ENCODE data around the gene C2orf78. TPM values are rescaled to one million over a fixed set of nuclear protein-coding genes. Genes with fewer than 3 reads are reported as not detected.

C2orf78 gene
- polyA plus RNA-seq, 1 of the 3 experiments (the other 2 are of a cell fraction) = 0.02 TPM

DNA sequence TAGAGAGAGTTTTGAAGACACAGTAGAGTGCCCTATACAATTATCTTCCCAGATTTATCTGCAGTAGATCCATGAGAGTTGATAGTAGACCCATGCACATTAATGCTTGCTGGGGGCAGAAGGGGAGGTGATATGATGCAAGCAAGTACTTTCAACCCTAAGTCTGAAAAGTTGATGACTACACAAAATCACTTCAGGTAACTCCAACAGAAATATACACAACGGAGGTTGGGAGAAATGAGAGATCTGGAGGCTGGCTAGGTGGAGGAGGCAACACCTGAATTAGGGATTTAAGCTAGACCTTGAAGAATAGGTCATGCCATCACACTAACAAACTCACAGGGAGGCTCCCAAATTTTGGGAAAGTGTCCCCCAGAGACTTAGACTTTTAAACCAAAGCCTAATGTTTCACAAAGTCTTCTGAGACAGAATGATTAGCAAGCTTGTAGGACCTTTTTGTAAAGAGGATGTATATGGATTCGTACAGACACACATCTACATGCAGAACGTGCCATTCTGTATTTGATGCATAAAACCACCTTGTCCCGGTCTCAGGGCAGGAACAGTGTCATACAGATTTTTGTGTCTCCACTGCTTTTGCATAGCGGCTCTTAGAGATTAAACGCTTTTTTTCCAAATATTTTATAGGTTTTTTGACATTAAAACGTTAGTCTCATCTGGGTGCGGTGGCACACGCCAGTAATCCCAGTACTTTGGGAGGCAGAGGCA, 43.8 kb downstream of the C2orf78 start:
- Histone ChIP-seq H3K9ac (no peak overlapping the region), H3K9me2 (no peaks in the 10 kb centered on the region), H3K27me3 (ENCODE audit: insufficient read depth) (no peaks in the 10 kb centered on the region), H3F3A (replicated peaks; ENCODE audit: insufficient read depth) (peaks cover 29% of the 10 kb centered on the region), H2AFZ (ENCODE audit: low read depth) (peak overlapping the region; percentile 98; the same call in 1 of the 2 replicates), H3K4me2 (peak overlapping the region; percentile 92), H3K9me3 (no peaks in the 10 kb centered on the region), H3K27ac (ENCODE audit: low read depth in 2 of 2, low read length in 1 of 2) (no peak overlapping the region), H3K79me2 (ENCODE audit: insufficient read depth) (peaks cover 31% of the 10 kb centered on the region), H3K4me3 (ENCODE audit: low read depth in 2 of 2, low read length in 1 of 2) (peak overlapping the region; percentile 86 to 96; a peak in 3 of 4 replicates), H4K20me1 (ENCODE audit: insufficient read depth) (no peaks in the 10 kb centered on the region), H3K4me1 (ENCODE audit: control insufficient read depth in 1 of 2, insufficient read depth in 2 of 2, low read depth in 1 of 2, low read length in 1 of 2) (peaks cover 13 to 14% of the 10 kb centered on the region in 2 experiments; a peak in 3 of 4 replicates), H3K36me3 (replicated peaks in 1 of 2; ENCODE audit: control insufficient read depth in 1 of 2, insufficient read depth in 2 of 2, low read length in 1 of 2) (peaks cover 6 to 16% of the 10 kb centered on the region in 2 experiments)
- TF ChIP-seq RXRA (IDR thresholded peaks at IDR 0.05; ENCODE audit: borderline replicate concordance, low read depth) (no peak), POLR2AphosphoS5 (IDR thresholded peaks at IDR 0.05; ENCODE audit: low read depth, low read length) (no peak), GABPA (IDR thresholded peaks at IDR 0.05; ENCODE audit: low read depth) (no peak), NRF1 (IDR thresholded peaks at IDR 0.05; ENCODE audit: low read depth, low read length) (no peak), EP300 (IDR thresholded peaks at IDR 0.05; ENCODE audit: borderline replicate concordance in 1 of 2, low read depth in 1 of 2, low read length in 1 of 2) (no peak), TCF12 (IDR thresholded peaks at IDR 0.05) (no peak), ELF1 (IDR thresholded peaks at IDR 0.05) (no peak), MEF2A (IDR thresholded peaks at IDR 0.05; ENCODE audit: borderline replicate concordance, low read depth) (no peak), GATA2 (CRISPR knock-in tag; IDR thresholded peaks at IDR 0.05) (no peak), EZH2phosphoT487 (IDR thresholded peaks at IDR 0.05; ENCODE audit: borderline replicate concordance, low read depth) (no peak), JUND (IDR thresholded peaks at IDR 0.05) (no peak), FOXM1 (IDR thresholded peaks at IDR 0.05; ENCODE audit: low read depth) (no peak)
- TF ChIP-seq, protein P1, sequence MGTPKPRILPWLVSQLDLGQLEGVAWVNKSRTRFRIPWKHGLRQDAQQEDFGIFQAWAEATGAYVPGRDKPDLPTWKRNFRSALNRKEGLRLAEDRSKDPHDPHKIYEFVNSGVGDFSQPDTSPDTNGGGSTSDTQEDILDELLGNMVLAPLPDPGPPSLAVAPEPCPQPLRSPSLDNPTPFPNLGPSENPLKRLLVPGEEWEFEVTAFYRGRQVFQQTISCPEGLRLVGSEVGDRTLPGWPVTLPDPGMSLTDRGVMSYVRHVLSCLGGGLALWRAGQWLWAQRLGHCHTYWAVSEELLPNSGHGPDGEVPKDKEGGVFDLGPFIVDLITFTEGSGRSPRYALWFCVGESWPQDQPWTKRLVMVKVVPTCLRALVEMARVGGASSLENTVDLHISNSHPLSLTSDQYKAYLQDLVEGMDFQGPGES (IDR thresholded peaks at IDR 0.05; ENCODE audit: low read depth, low read length) = no peak
- TF ChIP-seq, protein P2, sequence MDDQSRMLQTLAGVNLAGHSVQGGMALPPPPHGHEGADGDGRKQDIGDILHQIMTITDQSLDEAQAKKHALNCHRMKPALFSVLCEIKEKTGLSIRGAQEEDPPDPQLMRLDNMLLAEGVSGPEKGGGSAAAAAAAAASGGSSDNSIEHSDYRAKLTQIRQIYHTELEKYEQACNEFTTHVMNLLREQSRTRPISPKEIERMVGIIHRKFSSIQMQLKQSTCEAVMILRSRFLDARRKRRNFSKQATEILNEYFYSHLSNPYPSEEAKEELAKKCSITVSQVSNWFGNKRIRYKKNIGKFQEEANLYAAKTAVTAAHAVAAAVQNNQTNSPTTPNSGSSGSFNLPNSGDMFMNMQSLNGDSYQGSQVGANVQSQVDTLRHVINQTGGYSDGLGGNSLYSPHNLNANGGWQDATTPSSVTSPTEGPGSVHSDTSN (IDR thresholded peaks at IDR 0.05) = no peak
- no peak for DNase-seq
- ChIA-PET CTCF (interaction anchor here (0.6 to 9.4 kb wide), 11 partner anchors 12 to 507 kb away, joined by 3 to 155 read pairs (median 5); partner anchors contain the start of gene BOLA3), POLR2A (interaction anchor here (0.8 to 1.3 kb wide), 9 partner anchors 91 to 507 kb away, joined by 3 to 9 read pairs (median 4); partner anchors contain the start of genes BOLA3, MOB1A, MTHFD2 and TPRKB)
- 70% methylated on average over 9 of the region's 9 CpGs for WGBS (ENCODE audit: low lambda C conversion rate)

DNA sequence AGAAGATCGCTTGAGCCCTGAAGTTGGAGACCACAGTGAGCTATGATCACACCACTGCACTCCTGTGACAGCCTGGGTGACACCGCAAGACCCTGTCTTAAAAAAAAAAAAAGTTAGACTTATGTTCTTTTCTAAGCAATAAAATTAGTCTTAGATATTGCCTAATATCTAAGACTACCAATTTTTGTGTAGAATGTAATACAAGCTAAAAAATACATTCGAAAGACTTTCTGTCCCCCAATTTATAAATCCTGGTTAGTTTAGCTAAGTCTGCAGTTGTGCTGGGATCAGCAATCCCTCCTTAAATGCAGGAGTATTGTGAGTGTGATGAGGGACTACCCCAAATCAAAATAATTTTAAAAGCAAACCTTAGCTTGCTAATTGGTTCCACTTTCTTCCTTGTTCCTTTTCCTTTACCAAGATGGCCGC, 44.4 kb downstream of the C2orf78 start:
- CTCF ChIA-PET = interaction anchor here (0.7 to 9.4 kb wide), 7 partner anchors 252 to 507 kb away, joined by 3 to 155 read pairs (median 5); partner anchors contain the start of gene BOLA3
- Histone ChIP-seq H3K27me3 (ENCODE audit: insufficient read depth) (no peaks in the 10 kb centered on the region), H3K9me2 (no peaks in the 10 kb centered on the region), H4K20me1 (ENCODE audit: insufficient read depth) (no peaks in the 10 kb centered on the region), H3K9ac (peak overlapping the region; percentile 77; the same call in 1 of the 2 replicates), H2AFZ (ENCODE audit: low read depth) (peak overlapping the region; percentile 98), H3K36me3 (replicated peaks in 1 of 2; ENCODE audit: control insufficient read depth in 1 of 2, insufficient read depth in 2 of 2, low read length in 1 of 2) (peaks cover 12 to 22% of the 10 kb centered on the region in 2 experiments), H3K27ac (ENCODE audit: low read depth in 2 of 2, low read length in 1 of 2) (peak overlapping the region; percentile 17 to 88; a peak in 1 of 4 replicates), H3K4me1 (ENCODE audit: control insufficient read depth in 1 of 2, insufficient read depth in 2 of 2, low read depth in 1 of 2, low read length in 1 of 2) (peaks cover 14 to 19% of the 10 kb centered on the region in 2 experiments; a peak in 3 of 4 replicates), H3K4me3 (ENCODE audit: low read depth in 2 of 2, low read length in 1 of 2) (peak overlapping the region; percentile 86 to 96), H3K79me2 (ENCODE audit: insufficient read depth) (peaks cover 36% of the 10 kb centered on the region), H3K9me3 (no peaks in the 10 kb centered on the region), H3F3A (replicated peaks; ENCODE audit: insufficient read depth) (peaks cover 29% of the 10 kb centered on the region), H3K4me2 (peak overlapping the region; percentile 92)
- DNase-seq = no peak
- WGBS (ENCODE audit: low lambda C conversion rate) = 61% methylated on average over 4 of the region's 4 CpGs
- POLR2A ChIA-PET = interaction anchor here (0.8 to 1.3 kb wide), 9 partner anchors 91 to 507 kb away, joined by 3 to 9 read pairs (median 4); partner anchors contain the start of genes BOLA3, MOB1A, MTHFD2 and TPRKB
- TF ChIP-seq RFX5 (IDR thresholded peaks at IDR 0.05; ENCODE audit: low read length) (0 out of 2 replicates have a peak, but pooled peaks have one; percentile 48), NRF1 (IDR thresholded peaks at IDR 0.05; ENCODE audit: low read depth, low read length) (no peak), SIN3A (IDR thresholded peaks at IDR 0.05; ENCODE audit: borderline replicate concordance, low read depth, low read length) (no peak), MEF2A (IDR thresholded peaks at IDR 0.05; ENCODE audit: borderline replicate concordance, low read depth) (no peak), RXRA (IDR thresholded peaks at IDR 0.05; ENCODE audit: borderline replicate concordance, low read depth) (no peak), RCOR1 (IDR thresholded peaks at IDR 0.05; ENCODE audit: low read length) (0 out of 2 replicates have a peak, but pooled peaks have one; percentile 27), EZH2phosphoT487 (IDR thresholded peaks at IDR 0.05; ENCODE audit: borderline replicate concordance, low read depth) (no peak), MXI1 (IDR thresholded peaks at IDR 0.05; ENCODE audit: low read depth, low read length) (no peak), SMC3 (IDR thresholded peaks at IDR 0.05; ENCODE audit: low read depth, low read length) (no peak), GATA2 (CRISPR knock-in tag; IDR thresholded peaks at IDR 0.05) (no peak)
- TF ChIP-seq, protein P2 (IDR thresholded peaks at IDR 0.05) = no peak
- TF ChIP-seq, protein P3, sequence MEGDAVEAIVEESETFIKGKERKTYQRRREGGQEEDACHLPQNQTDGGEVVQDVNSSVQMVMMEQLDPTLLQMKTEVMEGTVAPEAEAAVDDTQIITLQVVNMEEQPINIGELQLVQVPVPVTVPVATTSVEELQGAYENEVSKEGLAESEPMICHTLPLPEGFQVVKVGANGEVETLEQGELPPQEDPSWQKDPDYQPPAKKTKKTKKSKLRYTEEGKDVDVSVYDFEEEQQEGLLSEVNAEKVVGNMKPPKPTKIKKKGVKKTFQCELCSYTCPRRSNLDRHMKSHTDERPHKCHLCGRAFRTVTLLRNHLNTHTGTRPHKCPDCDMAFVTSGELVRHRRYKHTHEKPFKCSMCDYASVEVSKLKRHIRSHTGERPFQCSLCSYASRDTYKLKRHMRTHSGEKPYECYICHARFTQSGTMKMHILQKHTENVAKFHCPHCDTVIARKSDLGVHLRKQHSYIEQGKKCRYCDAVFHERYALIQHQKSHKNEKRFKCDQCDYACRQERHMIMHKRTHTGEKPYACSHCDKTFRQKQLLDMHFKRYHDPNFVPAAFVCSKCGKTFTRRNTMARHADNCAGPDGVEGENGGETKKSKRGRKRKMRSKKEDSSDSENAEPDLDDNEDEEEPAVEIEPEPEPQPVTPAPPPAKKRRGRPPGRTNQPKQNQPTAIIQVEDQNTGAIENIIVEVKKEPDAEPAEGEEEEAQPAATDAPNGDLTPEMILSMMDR (IDR thresholded peaks at IDR 0.05) = no peak
